ENCODE data around the gene C1orf167. TPM values are rescaled to one million over a fixed set of nuclear protein-coding genes. Genes with fewer than 3 reads are reported as not detected.

The C1orf167 gene
- total RNA-seq, 1 donor from 2014 or later: 6.8 TPM

DNA sequence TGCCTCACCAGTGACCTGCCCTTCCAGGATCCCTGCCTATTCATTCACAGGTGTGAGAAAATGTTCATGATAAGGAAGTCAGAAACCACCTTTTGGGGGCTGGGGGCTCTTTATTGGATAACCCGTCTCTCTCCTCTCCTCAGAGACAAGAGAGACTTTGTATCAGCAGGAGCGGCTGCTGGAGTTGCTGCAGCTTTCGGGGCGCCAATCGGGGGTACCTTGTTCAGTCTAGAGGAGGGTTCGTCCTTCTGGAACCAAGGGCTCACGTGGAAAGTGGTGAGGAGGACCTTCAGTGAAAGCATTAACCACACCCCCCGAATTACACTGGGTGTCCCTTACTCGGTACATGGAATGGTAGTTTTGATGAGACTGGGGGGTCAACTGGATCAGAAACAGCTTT lies 65.0 kb downstream of the C1orf167 start:
- H3K27ac ChIP-seq (ENCODE audit: low read depth, low read length): no peak overlapping the region
- no peaks in the 10 kb centered on the region for H3K27me3 ChIP-seq (ENCODE audit: control insufficient read depth in 3 of 3, insufficient read depth in 3 of 3, low read length in 3 of 3)
- peaks cover 66 to 90% (median 77%) of the 10 kb centered on the region in 3 donors for H3K36me3 ChIP-seq (ENCODE audit: control insufficient read depth in 3 of 3, insufficient read depth in 3 of 3, low read length in 3 of 3)
- no peaks in the 10 kb centered on the region for H3K9me3 ChIP-seq (ENCODE audit: control insufficient read depth in 3 of 3, low read length in 3 of 3)
- H3K9ac ChIP-seq (ENCODE audit: low read depth in 1 of 3, low read length in 3 of 3): no peak overlapping the region
- no peaks in the 10 kb centered on the region for H3K4me1 ChIP-seq (ENCODE audit: control insufficient read depth in 3 of 3, insufficient read depth in 3 of 3, low read length in 3 of 3)
- H3K4me3 ChIP-seq (ENCODE audit: low read length in 3 of 3): no peak overlapping the region

DNA sequence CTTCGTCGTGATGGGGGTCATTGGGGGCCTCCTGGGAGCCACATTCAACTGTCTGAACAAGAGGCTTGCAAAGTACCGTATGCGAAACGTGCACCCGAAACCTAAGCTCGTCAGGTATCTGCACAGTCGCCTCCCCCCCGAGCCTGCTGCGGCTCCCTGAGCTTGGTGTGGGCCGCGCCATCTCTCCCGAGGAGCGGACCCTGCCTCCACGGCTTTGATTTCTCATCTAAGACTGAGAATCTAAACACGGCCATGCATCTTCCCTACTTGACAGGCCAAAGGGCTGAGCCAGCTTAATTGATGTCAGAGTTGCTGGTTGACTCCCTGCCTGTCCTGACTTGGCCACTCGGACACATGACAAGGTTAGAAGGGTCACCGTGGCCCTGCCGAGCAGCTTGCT lies 66.5 kb downstream of the C1orf167 start:
- Histone ChIP-seq H3K36me3 (ENCODE audit: control insufficient read depth in 3 of 3, insufficient read depth in 3 of 3, low read length in 3 of 3) (peaks cover 77 to 90% (median 80%) of the 10 kb centered on the region in 3 donors), H3K4me1 (ENCODE audit: control insufficient read depth in 3 of 3, insufficient read depth in 3 of 3, low read length in 3 of 3) (no peaks in the 10 kb centered on the region), H3K9me3 (ENCODE audit: control insufficient read depth in 3 of 3, low read length in 3 of 3) (no peaks in the 10 kb centered on the region), H3K27me3 (ENCODE audit: control insufficient read depth in 3 of 3, insufficient read depth in 3 of 3, low read length in 3 of 3) (no peaks in the 10 kb centered on the region), H3K27ac (ENCODE audit: low read depth, low read length) (no peak overlapping the region), H3K4me3 (ENCODE audit: low read length in 3 of 3) (no peak overlapping the region), H3K9ac (ENCODE audit: low read depth in 1 of 3, low read length in 3 of 3) (no peak overlapping the region)

DNA sequence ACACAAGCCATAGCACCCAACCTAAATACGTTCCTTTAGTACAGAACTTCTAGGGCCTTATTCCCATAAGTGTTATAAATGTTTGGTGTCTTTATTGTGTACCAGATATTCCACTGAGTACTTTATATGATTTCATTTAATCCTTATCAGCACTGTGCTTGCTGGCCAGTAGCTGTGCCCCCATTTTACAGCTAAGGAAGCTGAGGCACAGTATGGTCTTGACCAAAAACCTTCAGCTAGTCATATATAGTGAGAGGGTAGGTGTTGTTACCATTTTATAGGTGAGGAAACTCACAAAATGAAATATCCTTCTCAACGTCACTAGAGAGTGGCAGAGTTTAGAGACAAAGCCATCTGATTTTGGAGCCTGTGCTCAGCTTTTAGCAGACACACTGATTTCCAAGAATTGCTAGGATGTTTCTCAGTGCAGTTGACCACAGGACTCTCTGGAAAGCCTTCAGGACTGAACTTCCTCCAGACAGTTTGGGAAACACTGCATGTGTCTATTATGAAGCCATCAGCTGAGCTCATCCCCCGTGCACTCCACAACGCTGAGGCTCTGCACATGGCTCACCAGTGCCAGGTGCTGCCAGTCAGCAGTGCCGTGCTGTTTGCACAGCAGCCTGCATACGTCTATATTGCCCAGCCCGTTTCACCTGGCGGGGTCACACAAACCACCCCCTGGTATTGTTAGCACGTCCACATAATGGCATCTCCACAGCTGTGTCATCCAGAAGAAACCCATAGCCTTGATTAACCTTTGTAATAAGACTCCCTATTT lies 70.1 kb downstream of the C1orf167 start:
- no peak overlapping the region for H3K4me3 ChIP-seq (ENCODE audit: low read length in 3 of 3)
- no peak overlapping the region for H3K27ac ChIP-seq (ENCODE audit: low read depth, low read length)
- no peaks in the 10 kb centered on the region for H3K9me3 ChIP-seq (ENCODE audit: control insufficient read depth in 3 of 3, low read length in 3 of 3)
- H3K27me3 ChIP-seq (ENCODE audit: control insufficient read depth in 3 of 3, insufficient read depth in 3 of 3, low read length in 3 of 3): no peaks in the 10 kb centered on the region
- H3K4me1 ChIP-seq (ENCODE audit: control insufficient read depth in 3 of 3, insufficient read depth in 3 of 3, low read length in 3 of 3): no peaks in the 10 kb centered on the region
- no peak overlapping the region for H3K9ac ChIP-seq (ENCODE audit: low read depth in 1 of 3, low read length in 3 of 3)
- peaks cover 79 to 96% (median 81%) of the 10 kb centered on the region in 3 donors for H3K36me3 ChIP-seq (ENCODE audit: control insufficient read depth in 3 of 3, insufficient read depth in 3 of 3, low read length in 3 of 3)

DNA sequence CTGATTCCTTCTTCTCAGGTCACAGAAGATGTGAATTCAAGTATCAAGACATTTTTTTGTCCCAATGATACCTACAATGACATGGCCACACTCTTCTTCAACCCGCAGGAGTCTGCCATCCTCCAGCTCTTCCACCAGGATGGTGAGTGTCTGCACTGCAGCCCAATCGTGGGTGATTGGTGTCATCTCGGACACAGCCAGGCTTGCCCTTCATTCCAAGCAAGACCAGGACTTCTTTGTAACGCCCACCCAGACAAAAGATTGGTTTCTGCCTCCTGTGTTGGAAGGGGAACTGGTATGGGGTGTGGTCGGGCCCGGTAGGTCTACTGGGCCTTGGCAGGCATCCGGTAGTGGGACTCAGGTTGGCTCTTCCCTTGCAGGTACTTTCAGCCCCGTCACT lies 71.5 kb downstream of the C1orf167 start:
- no peak overlapping the region for H3K4me3 ChIP-seq (ENCODE audit: low read length in 3 of 3)
- no peak overlapping the region for H3K9ac ChIP-seq (ENCODE audit: low read depth in 1 of 3, low read length in 3 of 3)
- H3K4me1 ChIP-seq (ENCODE audit: control insufficient read depth in 3 of 3, insufficient read depth in 3 of 3, low read length in 3 of 3): no peaks in the 10 kb centered on the region
- peaks cover 81 to 97% (median 82%) of the 10 kb centered on the region in 3 donors for H3K36me3 ChIP-seq (ENCODE audit: control insufficient read depth in 3 of 3, insufficient read depth in 3 of 3, low read length in 3 of 3)
- H3K9me3 ChIP-seq (ENCODE audit: control insufficient read depth in 3 of 3, low read length in 3 of 3): no peaks in the 10 kb centered on the region
- H3K27me3 ChIP-seq (ENCODE audit: control insufficient read depth in 3 of 3, insufficient read depth in 3 of 3, low read length in 3 of 3): no peaks in the 10 kb centered on the region
- H3K27ac ChIP-seq (ENCODE audit: low read depth, low read length): no peak overlapping the region

DNA sequence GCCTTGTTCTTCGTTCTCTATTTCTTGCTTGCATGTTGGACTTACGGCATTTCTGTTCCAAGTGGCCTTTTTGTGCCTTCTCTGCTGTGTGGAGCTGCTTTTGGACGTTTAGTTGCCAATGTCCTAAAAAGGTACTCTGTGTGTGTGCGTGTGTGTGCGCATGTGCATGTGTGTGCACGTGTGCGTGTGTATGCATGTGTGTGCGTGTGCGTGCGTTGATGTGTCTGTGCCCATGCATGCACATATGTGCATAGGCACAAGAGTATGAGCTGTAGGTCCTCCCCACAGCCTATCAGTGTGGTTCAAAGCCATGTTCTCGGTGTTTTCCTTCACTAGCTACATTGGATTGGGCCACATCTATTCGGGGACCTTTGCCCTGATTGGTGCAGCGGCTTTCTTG lies 71.9 kb downstream of the C1orf167 start:
- no peaks in the 10 kb centered on the region for H3K9me3 ChIP-seq (ENCODE audit: control insufficient read depth in 3 of 3, low read length in 3 of 3)
- no peak overlapping the region for H3K27ac ChIP-seq (ENCODE audit: low read depth, low read length)
- peaks cover 79 to 97% (median 81%) of the 10 kb centered on the region in 3 donors for H3K36me3 ChIP-seq (ENCODE audit: control insufficient read depth in 3 of 3, insufficient read depth in 3 of 3, low read length in 3 of 3)
- H3K4me1 ChIP-seq (ENCODE audit: control insufficient read depth in 3 of 3, insufficient read depth in 3 of 3, low read length in 3 of 3): no peaks in the 10 kb centered on the region
- H3K4me3 ChIP-seq (ENCODE audit: low read length in 3 of 3): no peak overlapping the region
- H3K27me3 ChIP-seq (ENCODE audit: control insufficient read depth in 3 of 3, insufficient read depth in 3 of 3, low read length in 3 of 3): no peaks in the 10 kb centered on the region
- peak overlapping the region in 1 of 3 donors; percentile 8 for H3K9ac ChIP-seq (ENCODE audit: low read depth in 1 of 3, low read length in 3 of 3)

DNA sequence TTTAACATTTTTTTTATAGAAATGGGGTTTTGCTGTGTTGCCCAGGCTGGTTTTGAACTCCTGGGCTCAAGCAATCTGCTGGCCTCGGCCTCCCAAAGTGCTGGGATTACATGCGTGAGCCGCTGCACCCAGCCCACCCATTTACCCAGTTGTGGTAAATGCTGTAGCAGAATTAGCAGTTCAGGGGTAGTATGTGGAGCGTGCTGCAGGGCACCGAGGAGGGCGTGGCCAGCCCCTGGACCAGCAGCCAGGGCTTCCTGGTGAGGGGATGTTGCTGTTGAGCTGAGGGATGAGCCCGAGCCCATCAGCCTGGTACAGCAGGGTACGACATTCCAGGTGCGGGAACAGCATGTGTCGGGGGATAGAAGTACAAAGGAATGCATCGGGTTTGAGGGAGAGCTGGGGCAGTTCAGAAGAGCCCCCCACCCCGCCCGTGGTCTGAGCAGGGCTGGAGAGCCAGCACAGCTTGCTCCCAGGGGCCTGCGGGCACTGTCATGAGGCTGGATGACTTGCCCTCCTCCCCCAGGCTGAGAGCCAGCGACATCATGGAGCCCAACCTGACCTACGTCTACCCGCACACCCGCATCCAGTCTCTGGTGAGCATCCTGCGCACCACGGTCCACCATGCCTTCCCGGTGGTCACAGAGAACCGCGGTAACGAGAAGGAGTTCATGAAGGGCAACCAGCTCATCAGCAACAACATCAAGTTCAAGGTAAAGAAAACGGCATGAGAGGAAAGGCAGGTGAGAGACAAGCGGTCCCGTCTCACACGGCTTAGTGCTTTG lies 73.6 kb downstream of the C1orf167 start:
- Histone ChIP-seq H3K36me3 (ENCODE audit: control insufficient read depth in 3 of 3, insufficient read depth in 3 of 3, low read length in 3 of 3) (peaks cover 78 to 98% (median 84%) of the 10 kb centered on the region in 3 donors), H3K27me3 (ENCODE audit: control insufficient read depth in 3 of 3, insufficient read depth in 3 of 3, low read length in 3 of 3) (no peaks in the 10 kb centered on the region), H3K4me3 (ENCODE audit: low read length in 3 of 3) (no peak overlapping the region), H3K9ac (ENCODE audit: low read depth in 1 of 3, low read length in 3 of 3) (no peak overlapping the region), H3K27ac (ENCODE audit: low read depth, low read length) (no peak overlapping the region), H3K9me3 (ENCODE audit: control insufficient read depth in 3 of 3, low read length in 3 of 3) (no peaks in the 10 kb centered on the region), H3K4me1 (ENCODE audit: control insufficient read depth in 3 of 3, insufficient read depth in 3 of 3, low read length in 3 of 3) (no peaks in the 10 kb centered on the region)

DNA sequence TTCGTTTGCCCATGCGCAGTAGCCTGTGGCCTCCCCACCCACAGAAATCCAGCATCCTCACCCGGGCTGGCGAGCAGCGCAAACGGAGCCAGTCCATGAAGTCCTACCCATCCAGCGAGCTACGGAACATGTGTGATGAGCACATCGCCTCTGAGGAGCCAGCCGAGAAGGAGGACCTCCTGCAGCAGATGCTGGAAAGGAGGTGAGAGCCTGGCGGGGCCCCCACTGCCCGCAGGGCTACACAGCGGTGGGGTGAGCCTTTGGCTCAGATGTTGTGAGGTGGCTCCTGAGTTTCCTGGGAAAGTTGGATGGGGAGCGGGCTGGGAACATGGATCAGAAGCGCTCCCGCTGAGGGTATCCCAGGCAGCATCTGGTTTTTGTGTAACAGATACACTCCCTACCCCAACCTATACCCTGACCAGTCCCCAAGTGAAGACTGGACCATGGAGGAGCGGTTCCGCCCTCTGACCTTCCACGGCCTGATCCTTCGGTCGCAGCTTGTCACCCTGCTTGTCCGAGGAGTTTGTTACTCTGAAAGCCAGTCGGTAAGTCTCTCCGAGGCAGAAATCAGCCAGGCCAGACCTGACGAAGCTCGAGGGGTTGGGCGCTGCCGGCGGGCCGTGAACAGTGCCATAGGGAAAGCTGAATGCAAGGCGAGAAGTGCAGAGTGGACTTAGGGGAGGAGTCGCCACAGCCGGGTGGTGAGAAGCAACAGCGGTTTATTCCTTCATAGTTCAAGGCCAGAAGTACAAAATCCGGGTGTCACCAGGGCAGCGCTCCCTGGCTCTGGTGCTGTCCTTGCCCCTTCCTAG lies 75.2 kb downstream of the C1orf167 start:
- H3K27ac ChIP-seq (ENCODE audit: low read depth, low read length): no peak overlapping the region
- H3K36me3 ChIP-seq (ENCODE audit: control insufficient read depth in 3 of 3, insufficient read depth in 3 of 3, low read length in 3 of 3): peaks cover 88 to 99% (median 95%) of the 10 kb centered on the region in 3 donors
- H3K27me3 ChIP-seq (ENCODE audit: control insufficient read depth in 3 of 3, insufficient read depth in 3 of 3, low read length in 3 of 3): no peaks in the 10 kb centered on the region
- H3K4me3 ChIP-seq (ENCODE audit: low read length in 3 of 3): no peak overlapping the region
- H3K4me1 ChIP-seq (ENCODE audit: control insufficient read depth in 3 of 3, insufficient read depth in 3 of 3, low read length in 3 of 3): no peaks in the 10 kb centered on the region
- no peak overlapping the region for H3K9ac ChIP-seq (ENCODE audit: low read depth in 1 of 3, low read length in 3 of 3)
- H3K9me3 ChIP-seq (ENCODE audit: control insufficient read depth in 3 of 3, low read length in 3 of 3): no peaks in the 10 kb centered on the region

DNA sequence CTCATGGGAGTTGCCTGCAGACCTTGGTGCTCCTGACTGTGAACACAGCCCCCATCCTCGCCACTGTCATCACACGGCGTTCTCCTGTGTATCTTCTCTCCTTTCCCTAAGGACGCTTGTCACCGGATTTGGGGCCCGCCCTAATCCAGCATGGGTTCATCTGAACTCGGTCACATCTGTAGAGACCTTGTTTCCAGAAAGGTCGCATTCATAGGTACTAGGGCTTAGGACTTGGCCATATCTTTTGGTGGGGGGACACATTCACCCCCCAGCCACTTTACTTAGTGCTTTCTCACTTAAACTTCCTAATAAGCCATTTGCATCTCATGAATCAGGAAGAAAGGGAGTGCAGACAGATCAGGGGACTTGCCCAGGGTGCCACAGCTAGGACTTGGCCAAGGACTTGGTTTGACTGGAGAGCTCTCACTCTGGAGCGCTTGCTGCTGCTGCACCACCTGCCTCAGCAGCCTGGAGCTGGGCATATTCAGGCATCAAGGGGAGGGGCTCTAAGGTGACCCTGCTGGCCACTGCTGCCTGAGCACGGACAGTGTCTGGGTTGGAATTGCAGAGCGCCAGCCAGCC lies 75.9 kb downstream of the C1orf167 start:
- Histone ChIP-seq H3K4me1 (ENCODE audit: control insufficient read depth in 3 of 3, insufficient read depth in 3 of 3, low read length in 3 of 3) (no peaks in the 10 kb centered on the region), H3K36me3 (ENCODE audit: control insufficient read depth in 3 of 3, insufficient read depth in 3 of 3, low read length in 3 of 3) (peaks cover 87 to 98% (median 96%) of the 10 kb centered on the region in 3 donors), H3K27ac (ENCODE audit: low read depth, low read length) (no peak overlapping the region), H3K4me3 (ENCODE audit: low read length in 3 of 3) (no peak overlapping the region), H3K9me3 (ENCODE audit: control insufficient read depth in 3 of 3, low read length in 3 of 3) (no peaks in the 10 kb centered on the region), H3K27me3 (ENCODE audit: control insufficient read depth in 3 of 3, insufficient read depth in 3 of 3, low read length in 3 of 3) (no peaks in the 10 kb centered on the region), H3K9ac (ENCODE audit: low read depth in 1 of 3, low read length in 3 of 3) (no peak overlapping the region)

DNA sequence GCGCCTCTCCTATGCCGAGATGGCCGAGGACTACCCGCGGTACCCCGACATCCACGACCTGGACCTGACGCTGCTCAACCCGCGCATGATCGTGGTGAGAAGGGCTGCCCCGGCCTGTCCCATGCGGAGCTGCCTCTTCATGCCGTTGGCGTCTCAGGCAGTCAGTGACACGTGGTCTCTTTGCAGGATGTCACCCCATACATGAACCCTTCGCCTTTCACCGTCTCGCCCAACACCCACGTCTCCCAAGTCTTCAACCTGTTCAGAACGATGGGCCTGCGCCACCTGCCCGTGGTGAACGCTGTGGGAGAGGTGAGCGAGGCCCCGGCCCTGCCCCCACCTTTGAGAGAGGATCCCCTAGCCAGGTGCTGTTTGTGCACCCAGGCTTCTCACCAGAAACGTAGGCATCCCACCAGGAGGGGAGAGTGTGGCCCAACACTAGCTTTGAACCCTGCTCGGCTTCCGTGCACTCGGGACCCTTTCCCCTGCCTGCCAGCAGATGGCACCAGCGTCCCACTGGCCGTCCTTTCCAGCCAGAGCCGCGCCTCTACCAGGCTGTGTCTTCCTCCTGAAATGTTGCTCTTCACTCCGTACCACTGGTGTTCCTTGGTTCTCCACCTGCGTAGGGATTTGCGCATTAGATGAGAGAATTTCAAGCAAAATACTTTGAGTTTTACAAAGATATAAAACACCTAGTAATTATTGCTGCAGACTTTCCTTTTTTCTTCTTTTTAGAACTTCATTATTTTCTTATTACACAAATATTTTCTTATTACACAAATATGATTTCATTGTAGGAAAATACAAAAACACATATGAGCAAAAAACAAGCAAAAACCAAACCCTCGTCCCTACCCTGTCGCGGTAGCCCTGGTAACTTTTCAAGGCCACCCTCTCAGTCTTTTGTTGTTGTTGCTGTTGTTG lies 76.6 kb downstream of the C1orf167 start:
- Histone ChIP-seq H3K4me1 (ENCODE audit: control insufficient read depth in 3 of 3, insufficient read depth in 3 of 3, low read length in 3 of 3) (no peaks in the 10 kb centered on the region), H3K9ac (ENCODE audit: low read depth in 1 of 3, low read length in 3 of 3) (no peak overlapping the region), H3K27ac (ENCODE audit: low read depth, low read length) (no peak overlapping the region), H3K36me3 (ENCODE audit: control insufficient read depth in 3 of 3, insufficient read depth in 3 of 3, low read length in 3 of 3) (peaks cover 82 to 91% (median 90%) of the 10 kb centered on the region in 3 donors), H3K4me3 (ENCODE audit: low read length in 3 of 3) (no peak overlapping the region), H3K27me3 (ENCODE audit: control insufficient read depth in 3 of 3, insufficient read depth in 3 of 3, low read length in 3 of 3) (no peaks in the 10 kb centered on the region), H3K9me3 (ENCODE audit: control insufficient read depth in 3 of 3, low read length in 3 of 3) (no peaks in the 10 kb centered on the region)

Measured in skeletal muscle tissue (tissue), 4 donors.